Activated T-cell treated with anti-CD3 and anti-CD28 coated beads for 48 hours (primary cell): ENCODE data around the gene CAPN2.

ENCODE experiments used
- DNase-seq: peaks from one replicate; pipeline ENCODE4 v3.0.0-alpha.2; 2020; ENCODE audit warnings: low read depth

Gene CAPN2

GRCh38 chr1:223702735-223703667 lies 9.3 kb upstream of the CAPN2 start:
- DNase-seq = no peak

GRCh38 chr1:223703668-223704013 lies 8.7 kb upstream of the CAPN2 start:
- DNase-seq = no peak

GRCh38 chr1:223704921-223705878 lies 7.1 kb upstream of the CAPN2 start:
- no peak for DNase-seq

DNA sequence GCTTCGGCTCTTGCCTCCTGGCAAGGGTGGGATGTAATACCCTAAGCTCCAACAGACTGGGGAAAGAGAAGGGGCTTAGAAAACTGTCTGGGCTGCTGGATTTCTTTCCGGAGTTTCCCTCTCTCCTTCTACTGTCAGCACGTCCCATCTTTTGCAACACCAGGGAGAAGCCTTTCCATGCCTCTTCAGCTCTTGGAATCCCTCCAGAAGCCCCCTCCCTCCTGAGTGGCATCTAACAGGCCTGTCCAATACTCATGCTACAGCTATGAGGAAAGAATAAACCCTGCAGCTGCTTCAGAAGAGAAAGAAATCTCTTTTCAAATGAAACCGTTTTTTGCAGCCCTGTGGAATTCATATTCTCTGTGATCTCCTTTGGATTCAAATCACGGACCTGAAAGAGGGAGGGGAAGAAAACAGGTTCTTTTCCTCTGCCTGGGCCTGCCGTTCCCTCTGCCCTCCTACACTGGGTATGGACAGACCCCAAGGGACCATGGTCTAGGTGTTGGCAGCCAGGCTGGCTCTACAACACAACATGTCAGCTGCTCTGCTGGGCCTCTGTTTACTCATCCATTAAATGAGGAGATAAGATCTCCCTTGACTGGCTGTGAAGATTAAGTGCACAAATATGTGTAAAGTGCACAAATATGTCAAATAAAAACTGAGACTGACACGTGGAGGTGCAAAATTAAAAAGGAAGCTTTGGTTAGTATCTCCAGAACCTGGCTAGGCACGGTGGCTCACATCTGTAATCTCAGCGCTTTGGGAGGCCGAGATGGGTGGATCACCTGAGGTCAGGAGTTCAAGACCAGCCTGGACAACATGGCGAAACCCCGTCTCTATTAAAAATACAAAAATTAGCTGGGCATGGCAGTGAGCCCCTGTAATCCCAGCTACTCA lies 6.0 kb upstream of the CAPN2 start:
- DNase-seq = no peak

- no peak for DNase-seq
Observed at GRCh38 chr1:223707256-223708000, 4.9 kb upstream of the CAPN2 start.

- no peak for DNase-seq
Observed at GRCh38 chr1:223708001-223708359, 4.4 kb upstream of the CAPN2 start.

GRCh38 chr1:223708651-223709268 lies 3.6 kb upstream of the CAPN2 start:
- no peak for DNase-seq

DNA sequence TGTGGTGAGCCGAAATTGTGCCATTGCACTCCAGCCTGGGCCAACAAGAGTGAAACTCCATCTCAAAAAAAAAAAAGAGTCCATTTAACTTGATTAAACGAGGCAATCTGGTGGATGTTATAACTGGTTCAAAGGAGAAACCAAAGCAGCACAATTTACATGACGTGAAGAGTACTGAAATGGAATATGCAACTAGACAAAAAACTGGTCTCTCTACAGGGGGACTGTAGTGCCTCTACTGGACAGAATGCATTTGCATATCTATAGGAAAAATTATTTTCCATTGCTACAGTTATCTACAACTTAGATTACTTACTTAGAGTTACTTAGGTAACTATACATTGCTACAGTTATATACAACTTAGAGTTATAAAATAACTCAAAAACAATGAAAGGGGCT lies 2.7 kb upstream of the CAPN2 start:
- DNase-seq = no peak

DNA sequence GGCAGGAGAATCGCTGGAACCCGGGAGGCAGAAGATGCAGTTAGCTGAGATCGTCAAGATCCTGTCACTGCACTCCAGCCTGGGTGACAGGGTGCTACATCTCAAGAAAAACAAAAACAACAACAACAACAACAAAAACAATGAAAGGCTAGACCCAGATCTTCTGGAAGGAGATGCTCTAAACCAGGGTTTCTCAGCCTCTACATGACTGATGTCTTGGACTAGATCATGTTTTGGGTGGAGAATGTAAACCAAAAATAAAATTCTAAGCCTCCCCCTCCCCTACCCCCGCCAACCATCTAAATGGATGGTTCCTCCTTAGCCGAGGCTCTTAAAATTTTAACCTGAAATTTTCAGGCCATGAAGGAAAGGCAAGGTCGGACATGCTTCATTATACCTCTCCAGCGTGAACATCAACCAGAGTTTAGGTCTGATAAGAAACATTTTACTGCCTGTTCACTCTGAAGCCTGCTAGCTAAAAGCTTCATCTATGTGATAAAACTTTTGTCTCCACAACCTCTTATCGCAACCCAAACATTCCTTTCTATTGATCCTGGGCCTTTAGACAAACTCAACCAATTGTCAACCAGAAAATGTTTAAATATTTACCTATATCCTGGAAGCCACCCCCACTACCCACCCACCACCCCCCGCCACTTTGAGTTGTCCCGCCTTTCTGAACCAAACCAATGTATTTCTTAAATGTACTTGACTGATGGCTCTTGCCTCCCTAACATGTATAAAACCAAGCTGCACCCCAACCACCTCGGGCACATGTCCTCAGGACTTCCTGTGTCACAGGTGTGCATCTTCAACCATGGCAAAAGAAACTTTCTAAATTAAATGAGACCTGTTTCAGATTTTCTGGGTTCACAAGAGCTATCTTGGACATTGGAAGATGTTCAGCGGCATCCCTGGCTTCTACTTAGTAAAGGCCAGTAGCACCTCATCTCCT lies 1.9 kb upstream of the CAPN2 start:
- no peak for DNase-seq

GRCh38 chr1:223711173-223711572 lies 1.2 kb upstream of the CAPN2 start:
- DNase-seq = no peak

- no peak for DNase-seq
Observed at GRCh38 chr1:223711747-223712193, 569 bp upstream of the CAPN2 start.

- DNase-seq = no peak
Observed at GRCh38 chr1:223712850-223713474, 623 bp downstream of the CAPN2 start.

- no peak for DNase-seq
Observed at GRCh38 chr1:223713546-223714420, 1.4 kb downstream of the CAPN2 start.

- DNase-seq = no peak
Observed at GRCh38 chr1:223714421-223714724, 2.0 kb downstream of the CAPN2 start.

DNA sequence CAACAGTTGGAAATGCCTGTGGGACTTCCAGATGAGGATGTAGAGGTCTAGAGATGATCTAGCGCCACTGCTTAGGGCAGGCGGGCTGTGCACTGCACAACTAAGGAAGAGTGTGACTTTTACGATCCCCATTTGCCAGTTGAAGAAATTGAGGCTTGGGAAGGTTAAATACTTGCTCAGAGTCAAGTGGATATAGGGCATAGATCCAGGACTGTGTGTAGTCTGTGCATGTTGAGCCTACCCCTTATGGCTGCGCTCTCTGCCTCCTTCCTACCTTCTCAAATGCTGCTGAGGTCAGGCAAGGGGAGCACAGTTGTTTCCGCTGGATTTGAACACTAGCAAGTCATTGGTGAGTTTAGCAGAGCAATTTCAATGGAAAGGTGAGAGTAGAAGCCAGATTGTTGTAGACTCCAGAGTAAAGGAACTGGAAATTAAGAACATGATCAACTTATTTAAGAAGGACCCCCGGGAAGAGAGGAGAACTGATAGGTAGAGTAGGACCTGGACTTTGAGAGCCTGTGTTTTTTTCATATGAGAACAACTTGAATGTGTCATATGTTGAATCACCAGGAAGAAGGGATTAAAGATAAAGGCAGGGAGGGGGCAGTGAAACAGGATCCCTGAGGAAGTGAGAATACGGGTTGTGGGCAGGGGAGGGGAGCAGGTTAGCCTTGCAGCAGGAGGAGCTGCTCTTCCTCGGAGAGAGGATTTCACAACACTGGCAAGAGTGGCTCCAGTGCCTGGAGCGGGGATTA lies 2.7 kb downstream of the CAPN2 start:
- no peak for DNase-seq

DNA sequence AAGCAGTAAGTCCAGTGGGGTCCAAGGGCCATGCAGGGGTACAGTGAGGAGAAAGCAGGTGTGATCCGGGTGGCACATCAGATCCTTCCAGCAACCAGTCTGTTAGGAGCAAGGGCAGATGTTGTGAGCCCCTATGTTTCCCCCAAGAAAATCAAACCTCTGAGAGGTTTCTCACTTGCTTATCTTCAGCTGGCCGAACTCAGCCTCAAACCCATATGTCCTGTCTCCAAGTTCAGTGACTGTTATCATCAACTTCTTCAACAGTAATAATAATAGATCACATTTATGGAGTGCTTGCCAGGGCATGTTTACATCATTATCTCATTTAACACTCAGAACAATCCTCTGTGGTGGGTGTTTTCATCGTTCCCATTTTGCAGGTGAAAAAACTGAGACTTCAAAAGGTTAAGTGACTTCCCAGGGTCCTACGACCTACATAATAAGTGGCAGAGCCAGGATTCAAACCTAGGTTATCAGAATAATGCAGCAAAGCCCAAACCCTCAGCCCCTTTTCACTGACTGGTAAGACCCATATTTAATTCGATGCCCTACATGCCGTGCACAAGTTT lies 3.3 kb downstream of the CAPN2 start:
- no peak for DNase-seq

DNA sequence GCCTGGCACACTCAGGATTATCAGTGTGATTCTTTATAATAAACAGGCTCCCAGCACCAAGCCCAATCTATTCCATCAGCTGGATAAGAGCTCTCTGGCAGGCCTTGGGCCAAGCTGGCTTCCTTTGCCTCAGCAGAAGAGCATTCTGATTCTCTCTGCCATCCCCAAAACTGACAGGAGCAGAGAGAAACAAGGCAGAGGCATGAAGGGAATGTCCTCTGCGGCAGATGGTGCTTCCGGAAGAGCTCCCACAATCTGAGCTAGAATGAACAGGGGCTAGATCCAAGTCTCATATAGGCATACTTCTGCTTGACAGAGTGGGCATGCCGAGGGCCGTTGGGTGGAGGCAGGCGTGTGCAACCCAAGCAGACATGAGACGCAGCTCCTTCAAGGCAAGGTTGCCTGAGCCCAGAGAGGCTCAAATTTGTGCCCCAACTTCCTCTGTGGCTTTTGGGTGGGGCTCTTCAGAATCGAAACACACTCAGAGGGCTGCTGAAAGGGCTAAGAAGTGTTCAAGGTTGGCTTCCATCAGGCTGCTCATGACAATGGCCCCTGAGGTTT lies 4.0 kb downstream of the CAPN2 start:
- DNase-seq = no peak
